ENCODE data around the gene ATP7B. TPM values are rescaled to one million over a fixed set of nuclear protein-coding genes. Genes with fewer than 3 reads are reported as not detected.

ATP7B gene
- total RNA-seq, 1 donor from 2014 or later = 3.8 TPM

DNA sequence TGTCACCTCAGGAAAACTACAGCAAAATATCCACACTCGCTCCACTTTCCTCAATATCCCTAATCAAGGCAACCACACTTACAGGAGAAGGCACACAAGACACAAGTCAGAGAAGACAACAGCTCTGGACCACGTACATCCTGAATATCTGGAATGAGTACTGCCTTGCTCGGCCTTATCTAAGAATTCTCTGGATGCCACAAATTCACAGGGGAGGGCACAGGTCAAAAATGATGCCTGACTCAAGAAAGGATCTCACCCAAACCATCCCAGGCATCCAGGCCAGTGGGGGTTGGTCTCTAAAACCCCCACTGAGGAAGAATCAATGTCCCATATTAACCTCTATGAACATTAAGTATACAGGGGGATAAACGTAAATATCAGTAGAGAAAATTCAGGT is 29.9 kb downstream of the ATP7B start:
- peaks cover 9% of the 10 kb centered on the region for H3K9me3 ChIP-seq (replicated peaks)
- H3K36me3 ChIP-seq = no peaks in the 10 kb centered on the region
- no peaks in the 10 kb centered on the region for H3K27me3 ChIP-seq (ENCODE audit: low read depth)
- no peak overlapping the region for H3K27ac ChIP-seq (replicated peaks)
- intact Hi-C loops (cut with micrococcal nuclease) = no loop called here
- H3K4me1 ChIP-seq = peaks cover 19% of the 10 kb centered on the region
- no peak for DNase-seq
- no peak overlapping the region for H3K4me3 ChIP-seq
- TF ChIP-seq, protein P1, sequence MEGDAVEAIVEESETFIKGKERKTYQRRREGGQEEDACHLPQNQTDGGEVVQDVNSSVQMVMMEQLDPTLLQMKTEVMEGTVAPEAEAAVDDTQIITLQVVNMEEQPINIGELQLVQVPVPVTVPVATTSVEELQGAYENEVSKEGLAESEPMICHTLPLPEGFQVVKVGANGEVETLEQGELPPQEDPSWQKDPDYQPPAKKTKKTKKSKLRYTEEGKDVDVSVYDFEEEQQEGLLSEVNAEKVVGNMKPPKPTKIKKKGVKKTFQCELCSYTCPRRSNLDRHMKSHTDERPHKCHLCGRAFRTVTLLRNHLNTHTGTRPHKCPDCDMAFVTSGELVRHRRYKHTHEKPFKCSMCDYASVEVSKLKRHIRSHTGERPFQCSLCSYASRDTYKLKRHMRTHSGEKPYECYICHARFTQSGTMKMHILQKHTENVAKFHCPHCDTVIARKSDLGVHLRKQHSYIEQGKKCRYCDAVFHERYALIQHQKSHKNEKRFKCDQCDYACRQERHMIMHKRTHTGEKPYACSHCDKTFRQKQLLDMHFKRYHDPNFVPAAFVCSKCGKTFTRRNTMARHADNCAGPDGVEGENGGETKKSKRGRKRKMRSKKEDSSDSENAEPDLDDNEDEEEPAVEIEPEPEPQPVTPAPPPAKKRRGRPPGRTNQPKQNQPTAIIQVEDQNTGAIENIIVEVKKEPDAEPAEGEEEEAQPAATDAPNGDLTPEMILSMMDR (IDR thresholded peaks at IDR 0.05; ENCODE audit: borderline replicate concordance) = no peak

DNA sequence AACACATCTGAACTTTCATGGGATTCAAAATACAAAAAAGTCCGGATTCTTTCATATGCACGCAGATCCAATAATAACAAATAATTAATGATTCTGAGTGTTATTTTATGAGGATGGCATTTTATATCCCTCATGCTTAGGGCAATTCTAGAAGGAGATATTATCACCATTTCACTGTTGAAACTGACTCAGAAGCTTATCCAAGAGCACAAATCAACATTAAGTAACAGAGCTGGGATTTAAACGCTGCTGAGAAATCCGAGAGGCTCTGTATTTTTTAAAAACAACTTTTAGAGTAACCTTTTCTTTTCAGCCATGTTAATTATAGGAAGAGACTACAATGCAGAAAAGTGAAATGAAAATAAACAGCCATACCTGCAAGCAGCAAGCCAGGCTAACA is 30.3 kb downstream of the ATP7B start:
- Histone ChIP-seq H3K36me3 (no peaks in the 10 kb centered on the region), H3K27me3 (ENCODE audit: low read depth) (no peaks in the 10 kb centered on the region), H3K4me3 (no peak overlapping the region), H3K4me1 (peaks cover 19% of the 10 kb centered on the region), H3K27ac (replicated peaks) (no peak overlapping the region), H3K9me3 (replicated peaks) (peaks cover 9% of the 10 kb centered on the region)
- TF ChIP-seq, protein P1 (IDR thresholded peaks at IDR 0.05; ENCODE audit: borderline replicate concordance) = no peak
- intact Hi-C loops (cut with micrococcal nuclease) = no loop called here
- DNase-seq = no peak

DNA sequence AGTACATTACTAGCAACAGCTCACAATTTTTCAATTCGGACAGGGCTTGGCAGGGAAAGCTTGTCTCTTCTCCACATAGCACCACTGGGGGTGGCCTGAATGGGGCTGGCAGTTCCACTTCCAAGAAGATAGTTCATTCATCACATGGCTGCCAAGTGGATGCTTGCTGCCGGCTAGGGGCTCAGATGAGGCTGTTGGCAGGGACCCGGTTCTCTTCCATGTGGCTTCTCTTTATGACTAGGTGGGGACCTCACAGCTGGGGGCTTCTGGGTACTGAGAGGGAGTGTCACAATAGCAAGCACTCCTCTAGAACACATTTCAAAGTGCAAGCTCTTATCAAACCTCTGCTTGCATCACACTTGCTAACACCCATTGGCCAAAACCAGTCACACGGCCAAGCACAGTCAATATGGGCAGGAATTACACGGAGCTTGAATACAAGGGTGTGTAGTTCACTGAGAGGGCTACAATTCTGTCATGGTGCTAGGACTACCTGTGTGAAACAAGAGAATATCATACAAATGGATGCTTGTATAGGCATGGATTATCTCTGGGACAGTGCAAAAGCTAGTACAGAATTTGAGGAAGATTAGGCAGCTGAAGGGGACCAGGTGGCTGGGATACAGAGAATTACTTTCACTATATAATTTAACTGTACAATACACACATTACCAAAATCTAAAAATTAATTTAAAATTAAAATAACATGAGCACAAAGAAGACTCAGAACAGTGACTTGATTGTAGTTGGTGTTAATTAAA is 32.3 kb downstream of the ATP7B start:
- intact Hi-C loops (cut with micrococcal nuclease) = no loop called here
- Histone ChIP-seq H3K27me3 (ENCODE audit: low read depth) (no peaks in the 10 kb centered on the region), H3K27ac (replicated peaks) (no peak overlapping the region), H3K9me3 (replicated peaks) (no peaks in the 10 kb centered on the region), H3K36me3 (peaks cover 3% of the 10 kb centered on the region), H3K4me3 (no peak overlapping the region), H3K4me1 (peaks cover 19% of the 10 kb centered on the region)
- TF ChIP-seq, protein P1 (IDR thresholded peaks at IDR 0.05; ENCODE audit: borderline replicate concordance) = no peak
- no peak for DNase-seq

DNA sequence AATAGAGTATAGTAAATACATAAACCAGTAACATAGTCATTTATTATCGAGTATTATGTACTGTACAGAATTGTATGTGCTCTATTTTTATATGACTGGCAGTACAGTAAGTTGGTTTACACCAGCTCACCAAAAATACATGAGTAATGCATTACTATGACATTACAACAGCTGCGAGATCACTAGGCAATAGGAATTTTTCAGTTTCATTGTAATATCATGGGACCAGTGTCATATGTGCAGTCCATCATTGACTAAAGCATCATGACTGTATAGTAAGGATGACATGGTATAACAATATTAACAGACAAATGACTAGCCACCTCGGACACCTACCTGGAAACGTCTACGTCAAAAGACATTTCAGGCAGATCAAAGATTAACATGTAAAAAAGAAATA is 33.6 kb downstream of the ATP7B start:
- H3K9me3 ChIP-seq (replicated peaks) = no peaks in the 10 kb centered on the region
- peaks cover 4% of the 10 kb centered on the region for H3K36me3 ChIP-seq
- H3K27ac ChIP-seq (replicated peaks) = no peak overlapping the region
- TF ChIP-seq, protein P1 (IDR thresholded peaks at IDR 0.05; ENCODE audit: borderline replicate concordance) = no peak
- H3K4me3 ChIP-seq = no peak overlapping the region
- no peaks in the 10 kb centered on the region for H3K27me3 ChIP-seq (ENCODE audit: low read depth)
- peaks cover 19% of the 10 kb centered on the region for H3K4me1 ChIP-seq
- intact Hi-C loops (cut with micrococcal nuclease) = no loop called here
- no peak for DNase-seq

DNA sequence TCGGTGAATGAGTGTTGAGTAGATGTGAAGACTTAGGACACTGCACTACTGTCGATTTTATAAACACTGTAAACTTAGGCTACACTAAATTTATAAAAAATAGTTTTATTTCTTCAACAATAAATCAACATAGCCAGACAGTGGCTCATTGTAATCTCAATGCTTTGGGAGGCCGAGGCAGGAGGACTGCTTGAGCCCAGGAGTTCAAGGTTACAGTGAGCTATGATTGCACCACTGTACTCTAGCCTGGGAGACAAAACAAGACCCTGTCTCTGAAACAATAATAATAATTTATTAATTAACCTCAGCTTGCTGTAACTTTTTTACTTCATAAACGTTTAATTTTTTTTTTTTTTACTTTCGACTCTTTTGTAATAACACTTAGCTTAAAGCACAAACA is 34.4 kb downstream of the ATP7B start:
- intact Hi-C loops (cut with micrococcal nuclease) = no loop called here
- DNase-seq = no peak
- Histone ChIP-seq H3K27me3 (ENCODE audit: low read depth) (no peaks in the 10 kb centered on the region), H3K9me3 (replicated peaks) (no peaks in the 10 kb centered on the region), H3K4me3 (no peak overlapping the region), H3K36me3 (peaks cover 4% of the 10 kb centered on the region), H3K4me1 (peaks cover 19% of the 10 kb centered on the region), H3K27ac (replicated peaks) (no peak overlapping the region)
- TF ChIP-seq, protein P1 (IDR thresholded peaks at IDR 0.05; ENCODE audit: borderline replicate concordance) = no peak

All from left ventricle myocardium inferior (tissue), 1 donor.